A549 (cell line): ENCODE measurements around the gene PPM1H. TPM values are rescaled to one million over a fixed set of nuclear protein-coding genes. Genes with fewer than 3 reads are reported as not detected.
A peak's percentile ranks its signal among the peaks of the same experiment; 100 is the strongest.

ENCODE experiments used
- ATAC-seq, 2 experiments: fragments of 200-7000 bp in 1 of 2; fragments of >200 bp in 1 of 2; cut with Nextera tagmentation in 1 of 2; cut with Tn5 transposase in 1 of 2; 3 replicates each; pipeline versions ENCODE4 v1.8.0 to v1.9.1; 2018 to 2020; ENCODE audit warnings: mild to moderate bottlenecking in 1 of 2, moderate library complexity in 1 of 2
- CTCF ChIA-PET: fragments of 300-600 bp; sonication (Branson Sonifier 250); formaldehyde crosslinking; extraction: SDS; loops from one replicate; lab custom pipeline; 2021; ENCODE audit warnings: antibody characterized with exemption, inconsistent platforms; lab: Yijun Ruan, JAX
- POLR2A ChIA-PET: fragments of 350-600 bp; formaldehyde crosslinking; extraction: SDS; loops from one replicate; lab custom pipeline; 2021; ENCODE audit warnings: antibody characterized with exemption, inconsistent platforms; lab: Yijun Ruan, JAX
- DNase-seq, 2 experiments: peaks; one replicate each; pipeline versions ENCODE4 v3.0.0 to v3.0.0-alpha.2; 2011 to 2016; ENCODE audit warnings: low read depth in 1 of 2, low spot score in 1 of 2
- FAIRE-seq: peaks from 2 replicates; lab custom pipeline; 2011; peaks lifted over from hg19 to GRCh38; lab: Jason Lieb, UNC
- H3K27ac ChIP-seq, 2 experiments: fragments of >200 bp; sonication (Bioruptor Twin); formaldehyde crosslinking; 3 replicates each; pipeline ENCODE4 v1.5.1; 2016 to 2017
- H3K4me1 ChIP-seq: fragments of >200 bp; sonication (Bioruptor Twin); formaldehyde crosslinking; 3 replicates; pipeline ENCODE4 v1.6.1; 2016
- H3K4me2 ChIP-seq: fragments of >200 bp; sonication (Bioruptor Twin); formaldehyde crosslinking; 3 replicates; pipeline ENCODE4 v1.6.1; 2016
- H3K4me3 ChIP-seq: fragments of >200 bp; sonication (Bioruptor Twin); formaldehyde crosslinking; 3 replicates; pipeline ENCODE4 v1.5.1; 2016
- H3K9me3 ChIP-seq: fragments of >200 bp; sonication (Bioruptor Twin); formaldehyde crosslinking; 3 replicates; pipeline ENCODE4 v1.6.1; 2016
- CEBPB ChIP-seq, 2 experiments: fragments of >200 bp in 1 of 2; sonication (Bioruptor Twin) in 1 of 2; formaldehyde crosslinking in 1 of 2; IDR thresholded peaks; 2 replicates each; pipeline ENCODE4 v1.6.1; 2012 to 2016
- CTCF ChIP-seq: fragments of >200 bp; sonication (Bioruptor Twin); formaldehyde crosslinking; IDR thresholded peaks from 3 replicates; pipeline ENCODE4 v1.5.1; 2016
- FOXS1 ChIP-seq: fragments of 250-450 bp; sonication (Bioruptor Pico); IDR thresholded peaks from 2 replicates; pipeline ENCODE4 v1.5.0; 2020; ENCODE audit warnings: mild to moderate bottlenecking, moderate library complexity
- GATA3 ChIP-seq: IDR thresholded peaks from 2 replicates; pipeline ENCODE4 v1.6.1; 2012; ENCODE audit warnings: borderline replicate concordance
- HDAC2 ChIP-seq: fragments of 200-600 bp; sonication (generic); IDR thresholded peaks from 2 replicates; pipeline ENCODE4 v1.6.1; 2016
- HOXB13 ChIP-seq: fragments of 250-450 bp; sonication (Bioruptor Pico); IDR thresholded peaks from 2 replicates; pipeline ENCODE4 v1.5.0; 2020; ENCODE audit warnings: low read depth, mild to moderate bottlenecking, moderate library complexity
- KDM1A ChIP-seq: fragments of 200-600 bp; sonication (generic); IDR thresholded peaks from 2 replicates; pipeline ENCODE4 v1.6.1; 2016; ENCODE audit warnings: low read depth, mild to moderate bottlenecking
- KDM5A ChIP-seq: fragments of 200-600 bp; sonication (generic); IDR thresholded peaks from 2 replicates; pipeline ENCODE4 v1.6.1; 2016; ENCODE audit warnings: antibody characterized with exemption, mild to moderate bottlenecking
- MAFK ChIP-seq: fragments of 450-650 bp; IDR thresholded peaks from 2 replicates; pipeline ENCODE4 v1.6.1; 2014; ENCODE audit not compliant: partially characterized antibody
- MYC ChIP-seq: IDR thresholded peaks from 2 replicates; pipeline ENCODE4 v1.6.1; 2012; ENCODE audit warnings: mild to moderate bottlenecking, inconsistent platforms, low read length, improper control_type of control experiment, borderline replicate concordance
- NPAS2 ChIP-seq: fragments of 250-450 bp; sonication (Bioruptor Pico); IDR thresholded peaks from 2 replicates; pipeline ENCODE4 v1.8.0; 2022; ENCODE audit warnings: mild to moderate bottlenecking, moderate library complexity, borderline replicate concordance
- POLR2A ChIP-seq: IDR thresholded peaks from 2 replicates; pipeline ENCODE4 v1.6.1; 2012; ENCODE audit warnings: mild to moderate bottlenecking, low read length
- RAD21 ChIP-seq, 2 experiments: fragments of >200 bp in 1 of 2; sonication (Bioruptor Twin) in 1 of 2; formaldehyde crosslinking in 1 of 2; IDR thresholded peaks in 1 of 2; conservative IDR thresholded peaks in 1 of 2; 2 replicates in 1 of 2; 3 replicates in 1 of 2; pipeline ENCODE4 v1.6.1; 2012 to 2018; ENCODE audit warnings: inconsistent platforms in 1 of 2
- RCOR1 ChIP-seq: fragments of 150-350 bp; IDR thresholded peaks from 2 replicates; pipeline ENCODE4 v1.6.1; 2014; ENCODE audit warnings: antibody characterized with exemption, low read length, low read depth
- RFX5 ChIP-seq: fragments of 450-650 bp; IDR thresholded peaks from 2 replicates; pipeline ENCODE4 v1.7.1; 2014; ENCODE audit warnings: antibody characterized with exemption, mild to moderate bottlenecking, moderate library complexity
- RNF2 ChIP-seq: fragments of 200-600 bp; sonication (generic); IDR thresholded peaks from 2 replicates; pipeline ENCODE4 v1.6.1; 2016; ENCODE audit warnings: low read depth, mild to moderate bottlenecking, antibody characterized with exemption, moderate library complexity, borderline replicate concordance
- SMC3 ChIP-seq: fragments of >200 bp; sonication (Bioruptor Twin); formaldehyde crosslinking; IDR thresholded peaks from 3 replicates; pipeline ENCODE4 v1.6.1; 2018; ENCODE audit warnings: inconsistent platforms
- SREBF2 ChIP-seq: fragments of 450-650 bp; IDR thresholded peaks from 2 replicates; pipeline ENCODE4 v1.6.1; 2014; ENCODE audit warnings: mild to moderate bottlenecking, moderate library complexity
- ZC3H11A ChIP-seq: fragments of 450-650 bp; IDR thresholded peaks from 2 replicates; pipeline ENCODE4 v1.6.1; 2014; ENCODE audit warnings: antibody characterized with exemption, mild to moderate bottlenecking
- ZSCAN20 ChIP-seq: fragments of 250-450 bp; sonication (Bioruptor Pico); IDR thresholded peaks from 2 replicates; pipeline ENCODE4 v1.8.0; 2022; ENCODE audit warnings: mild to moderate bottlenecking, moderate library complexity
- WGBS: methylation state at CpG from one replicate; pipeline ENCODE4 v1.1.6; 2017; ENCODE audit errors: missing lambda C conversion rate; 5-methylcytosine and 5-hydroxymethylcytosine counted together
- polyA plus RNA-seq, 4 experiments: library from polyadenylated mRNA; depleted of rRNA in 3 of 4; stranded (reverse); fragments of >200 nt; fragmentation: RNase III in 1 of 4; extraction: RNeasy Plus Mini Kit Qiagen cat#74134 plus additional on column Dnase treatment in 1 of 4; gene quantifications; 2 replicates in 3 of 4; 3 replicates in 1 of 4; pipeline ENCODE4 v1.2.3, GENCODE V29; 2011 to 2017
- TF ChIP-seq, protein P1 (sequence below): fragments of >200 bp; sonication (Bioruptor Twin); formaldehyde crosslinking; IDR thresholded peaks from 3 replicates; pipeline ENCODE4 v1.6.1; 2016
- TF ChIP-seq, protein P2 (sequence below): IDR thresholded peaks from 2 replicates; pipeline ENCODE4 v1.6.1; 2012; ENCODE audit warnings: low read depth, borderline replicate concordance
- TF ChIP-seq, protein P3 (sequence below): fragments of >200 bp; sonication (Bioruptor Twin); formaldehyde crosslinking; IDR thresholded peaks from 2 replicates; pipeline ENCODE4 v1.6.1; 2016
- TF ChIP-seq, protein P4 (sequence below): IDR thresholded peaks from 2 replicates; pipeline ENCODE4 v1.6.1; 2012
- TF ChIP-seq, protein P5 (sequence below): fragments of 200-600 bp; sonication (generic); IDR thresholded peaks from 2 replicates; pipeline ENCODE4 v1.6.1; 2016; ENCODE audit warnings: antibody characterized with exemption, mild to moderate bottlenecking, moderate library complexity

PPM1H gene
- polyA plus RNA-seq, 2 of the 4 experiments (the other 2 are of a cell fraction) = 7.8 TPM

- H3K4me1 ChIP-seq = peaks cover 46% of the 10 kb centered on the region
- no peak for ATAC-seq
- H3K27ac ChIP-seq = peak overlapping the region in 1 of 2 experiments; percentile 84; a peak in 3 of 6 replicates
- no peak overlapping the region for H3K4me3 ChIP-seq
- H3K9me3 ChIP-seq = no peaks in the 10 kb centered on the region
- H3K4me2 ChIP-seq = no peak overlapping the region
- FAIRE-seq = no peak
- WGBS = 92% methylated on average over 1 of the region's 1 CpG
- CTCF ChIA-PET = interaction anchor here (1.3 kb wide), 1 partner anchor 55 kb away, joined by 3 read pairs; no protein-coding TSS in a partner anchor
- TF ChIP-seq RAD21 (conservative IDR thresholded peaks at IDR 0.05 in 1 of 2, IDR thresholded peaks at IDR 0.05 in 1 of 2) = no peak
- no peak for TF ChIP-seq NPAS2 (CRISPR knock-in tag)
- TF ChIP-seq, protein P1, sequence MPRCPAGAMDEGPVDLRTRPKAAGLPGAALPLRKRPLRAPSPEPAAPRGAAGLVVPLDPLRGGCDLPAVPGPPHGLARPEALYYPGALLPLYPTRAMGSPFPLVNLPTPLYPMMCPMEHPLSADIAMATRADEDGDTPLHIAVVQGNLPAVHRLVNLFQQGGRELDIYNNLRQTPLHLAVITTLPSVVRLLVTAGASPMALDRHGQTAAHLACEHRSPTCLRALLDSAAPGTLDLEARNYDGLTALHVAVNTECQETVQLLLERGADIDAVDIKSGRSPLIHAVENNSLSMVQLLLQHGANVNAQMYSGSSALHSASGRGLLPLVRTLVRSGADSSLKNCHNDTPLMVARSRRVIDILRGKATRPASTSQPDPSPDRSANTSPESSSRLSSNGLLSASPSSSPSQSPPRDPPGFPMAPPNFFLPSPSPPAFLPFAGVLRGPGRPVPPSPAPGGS = no peak
- TF ChIP-seq SREBF2 = no peak
- no peak for TF ChIP-seq MYC
- TF ChIP-seq MAFK = no peak
- TF ChIP-seq, protein P2, sequence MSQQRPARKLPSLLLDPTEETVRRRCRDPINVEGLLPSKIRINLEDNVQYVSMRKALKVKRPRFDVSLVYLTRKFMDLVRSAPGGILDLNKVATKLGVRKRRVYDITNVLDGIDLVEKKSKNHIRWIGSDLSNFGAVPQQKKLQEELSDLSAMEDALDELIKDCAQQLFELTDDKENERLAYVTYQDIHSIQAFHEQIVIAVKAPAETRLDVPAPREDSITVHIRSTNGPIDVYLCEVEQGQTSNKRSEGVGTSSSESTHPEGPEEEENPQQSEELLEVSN = no peak
- no peak for TF ChIP-seq POLR2A
- no peak for TF ChIP-seq KDM5A
- TF ChIP-seq, protein P3, sequence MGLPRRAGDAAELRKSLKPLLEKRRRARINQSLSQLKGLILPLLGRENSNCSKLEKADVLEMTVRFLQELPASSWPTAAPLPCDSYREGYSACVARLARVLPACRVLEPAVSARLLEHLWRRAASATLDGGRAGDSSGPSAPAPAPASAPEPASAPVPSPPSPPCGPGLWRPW = no peak
- TF ChIP-seq ZSCAN20 (CRISPR knock-in tag) = no peak
- TF ChIP-seq RFX5 = no peak
- TF ChIP-seq KDM1A = no peak
- TF ChIP-seq, protein P4, sequence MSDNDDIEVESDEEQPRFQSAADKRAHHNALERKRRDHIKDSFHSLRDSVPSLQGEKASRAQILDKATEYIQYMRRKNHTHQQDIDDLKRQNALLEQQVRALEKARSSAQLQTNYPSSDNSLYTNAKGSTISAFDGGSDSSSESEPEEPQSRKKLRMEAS = no peak
- no peak for TF ChIP-seq CTCF
- TF ChIP-seq SMC3 = no peak
- no peak for TF ChIP-seq FOXS1 (CRISPR knock-in tag)
- TF ChIP-seq, all 56 proteins: peak for 0
- no peak for DNase-seq
- POLR2A ChIA-PET = no interaction called here
These were observed 66.1 kb downstream of the PPM1H start for GRCh38 chr12:62868820-62869219.

DNA sequence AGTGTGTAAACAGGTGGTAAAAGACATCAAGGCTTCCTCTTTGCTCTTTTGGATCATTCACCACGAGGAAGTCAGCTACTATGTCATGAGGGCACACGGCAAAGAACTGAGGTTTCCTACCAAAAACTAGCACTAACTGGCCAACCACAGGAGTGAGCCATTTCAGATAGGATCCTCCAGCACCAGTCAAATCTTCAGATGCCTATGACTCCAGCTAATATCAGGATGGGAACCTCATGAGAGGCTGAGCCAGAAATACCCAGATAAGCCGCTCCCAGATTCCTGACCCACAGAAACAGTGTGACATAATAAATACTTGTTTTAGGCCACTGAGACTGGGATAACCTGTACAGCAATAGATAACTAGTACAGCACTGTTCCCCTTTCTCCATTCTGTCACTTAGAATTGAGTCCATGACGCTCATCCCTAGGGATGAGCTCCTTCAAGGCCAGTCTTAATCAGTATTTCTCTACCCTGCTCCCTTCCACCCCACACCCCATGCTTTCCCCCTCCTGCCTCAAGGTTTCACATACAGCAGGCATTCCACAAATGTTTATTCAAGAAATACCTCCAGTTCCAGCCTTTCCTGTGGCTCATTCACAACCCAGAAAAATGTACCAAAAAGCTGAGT, 68.4 kb downstream of the PPM1H start:
- H3K4me2 ChIP-seq = peak overlapping the region; percentile 71
- DNase-seq (peak; percentile 58 to 85), ATAC-seq (peak; percentile 91 to 93), FAIRE-seq (peak; percentile 13)
- POLR2A ChIA-PET = interaction anchor here (0.6 to 2.5 kb wide), 3 partner anchors 18 to 263 kb away, joined by 5 to 18 read pairs (median 7); partner anchors contain the start of gene PPM1H
- peaks cover 68% of the 10 kb centered on the region for H3K4me1 ChIP-seq
- no peak overlapping the region for H3K4me3 ChIP-seq
- H3K27ac ChIP-seq = peak overlapping the region; percentile 72 to 84
- CTCF ChIA-PET = interaction anchor here (1.1 to 3.0 kb wide), 5 partner anchors 18 to 70 kb away, joined by 3 to 14 read pairs (median 6); no protein-coding TSS in a partner anchor
- WGBS = 14% methylated on average over 4 of the region's 4 CpGs
- H3K9me3 ChIP-seq = no peaks in the 10 kb centered on the region
- TF ChIP-seq, protein P4 = peak; percentile 67; the same call in 1 of the 2 replicates
- TF ChIP-seq GATA3 (no peak; the same call in 1 of the 2 replicates), CEBPB (IDR thresholded peaks at IDR 0.05) (0 out of 4 replicates have a peak, but pooled peaks of 1 of the 2 experiments have one; percentile 3), RNF2 (no peak), RFX5 (no peak), ZC3H11A (no peak), NPAS2 (CRISPR knock-in tag) (no peak), MAFK (no peak), MYC (no peak), HOXB13 (CRISPR knock-in tag) (0 out of 2 replicates have a peak, but pooled peaks have one; percentile 51), RCOR1 (no peak), HDAC2 (no peak)
- TF ChIP-seq, protein P5, sequence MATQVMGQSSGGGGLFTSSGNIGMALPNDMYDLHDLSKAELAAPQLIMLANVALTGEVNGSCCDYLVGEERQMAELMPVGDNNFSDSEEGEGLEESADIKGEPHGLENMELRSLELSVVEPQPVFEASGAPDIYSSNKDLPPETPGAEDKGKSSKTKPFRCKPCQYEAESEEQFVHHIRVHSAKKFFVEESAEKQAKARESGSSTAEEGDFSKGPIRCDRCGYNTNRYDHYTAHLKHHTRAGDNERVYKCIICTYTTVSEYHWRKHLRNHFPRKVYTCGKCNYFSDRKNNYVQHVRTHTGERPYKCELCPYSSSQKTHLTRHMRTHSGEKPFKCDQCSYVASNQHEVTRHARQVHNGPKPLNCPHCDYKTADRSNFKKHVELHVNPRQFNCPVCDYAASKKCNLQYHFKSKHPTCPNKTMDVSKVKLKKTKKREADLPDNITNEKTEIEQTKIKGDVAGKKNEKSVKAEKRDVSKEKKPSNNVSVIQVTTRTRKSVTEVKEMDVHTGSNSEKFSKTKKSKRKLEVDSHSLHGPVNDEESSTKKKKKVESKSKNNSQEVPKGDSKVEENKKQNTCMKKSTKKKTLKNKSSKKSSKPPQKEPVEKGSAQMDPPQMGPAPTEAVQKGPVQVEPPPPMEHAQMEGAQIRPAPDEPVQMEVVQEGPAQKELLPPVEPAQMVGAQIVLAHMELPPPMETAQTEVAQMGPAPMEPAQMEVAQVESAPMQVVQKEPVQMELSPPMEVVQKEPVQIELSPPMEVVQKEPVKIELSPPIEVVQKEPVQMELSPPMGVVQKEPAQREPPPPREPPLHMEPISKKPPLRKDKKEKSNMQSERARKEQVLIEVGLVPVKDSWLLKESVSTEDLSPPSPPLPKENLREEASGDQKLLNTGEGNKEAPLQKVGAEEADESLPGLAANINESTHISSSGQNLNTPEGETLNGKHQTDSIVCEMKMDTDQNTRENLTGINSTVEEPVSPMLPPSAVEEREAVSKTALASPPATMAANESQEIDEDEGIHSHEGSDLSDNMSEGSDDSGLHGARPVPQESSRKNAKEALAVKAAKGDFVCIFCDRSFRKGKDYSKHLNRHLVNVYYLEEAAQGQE = no peak
- TF ChIP-seq, protein P3 = no peak
